HG03025 (cell line): Measurements from ENCODE around the gene LAMC3.

Source experiments
- ATAC-seq: cut with Tn5 transposase; IDR thresholded peaks from one replicate; pipeline ENCODE4 v1.9.1; 2021; ENCODE audit warnings: mild to moderate bottlenecking, moderate library complexity; ENCODE audit not compliant: unreplicated experiment, low FRiP score

Gene LAMC3

DNA sequence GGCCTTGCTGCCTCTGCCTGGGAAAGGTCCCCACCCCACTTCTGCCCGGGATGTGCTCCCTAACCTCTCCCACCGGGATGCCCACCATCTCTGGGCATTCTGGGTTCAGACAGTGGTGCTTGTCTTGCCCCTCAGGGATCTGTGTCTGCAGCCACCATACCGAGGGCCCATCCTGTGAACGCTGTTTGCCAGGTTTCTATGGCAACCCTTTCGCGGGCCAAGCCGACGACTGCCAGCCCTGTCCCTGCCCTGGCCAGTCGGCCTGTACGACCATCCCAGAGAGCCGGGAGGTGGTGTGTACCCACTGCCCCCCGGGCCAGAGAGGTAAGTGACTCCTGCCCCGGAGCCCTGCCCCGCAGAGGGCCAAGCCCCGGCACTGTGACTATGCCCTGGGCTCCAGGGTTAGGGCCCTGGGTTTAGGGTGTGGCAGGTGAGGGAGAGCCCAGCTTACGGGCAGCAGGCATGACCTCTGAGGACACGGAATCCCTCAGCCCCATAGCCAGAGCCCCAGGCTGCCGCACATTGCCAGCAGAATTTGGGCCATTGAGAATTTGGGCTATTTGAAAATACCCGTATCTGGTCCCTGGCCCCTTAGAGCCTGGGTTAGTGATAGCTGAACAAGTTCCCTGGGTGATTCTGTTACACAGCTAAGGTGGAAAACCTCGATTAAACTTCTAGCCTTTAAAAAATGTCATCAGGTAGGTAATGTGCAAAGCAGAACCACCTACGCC, 52.1 kb downstream of the LAMC3 start:
- ATAC-seq: no peak

DNA sequence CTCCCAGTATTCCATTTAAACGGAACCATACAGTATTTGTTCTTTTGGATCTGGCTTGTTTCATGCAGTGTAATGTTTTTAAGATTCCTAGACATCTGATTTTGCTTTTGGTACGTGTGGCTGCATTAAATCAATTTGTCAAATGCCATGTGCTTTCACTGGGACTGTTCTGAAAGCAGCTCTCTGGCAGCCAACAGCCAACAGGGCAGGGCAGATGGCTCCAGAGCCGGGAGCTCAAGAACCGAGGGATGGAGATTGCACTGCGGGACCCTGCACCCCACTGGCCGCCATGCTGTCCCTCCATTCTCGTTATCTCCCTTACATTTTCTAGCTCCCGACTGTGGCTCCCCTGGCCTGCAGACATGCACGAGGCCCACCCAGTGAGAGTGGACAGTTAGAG, 54.0 kb downstream of the LAMC3 start:
- ATAC-seq: no peak

DNA sequence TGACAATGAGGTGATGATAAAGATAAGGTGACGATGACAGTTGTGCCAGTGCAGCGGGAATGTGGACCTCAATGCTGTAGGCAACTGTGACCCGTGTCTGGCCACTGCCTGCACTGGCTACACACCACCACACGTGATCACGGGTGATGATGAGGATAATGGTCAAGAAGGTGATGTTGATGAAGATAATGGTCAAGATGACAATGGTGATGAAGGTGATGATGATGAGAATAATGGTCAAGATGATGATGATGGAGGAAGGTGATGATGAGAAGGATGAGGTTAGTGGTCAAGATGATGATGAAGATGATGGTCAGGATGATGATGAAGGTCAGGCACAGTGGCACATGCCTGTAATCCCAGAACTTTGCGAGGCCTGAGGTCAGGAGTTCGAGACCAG, 56.6 kb downstream of the LAMC3 start:
- ATAC-seq: no peak

DNA sequence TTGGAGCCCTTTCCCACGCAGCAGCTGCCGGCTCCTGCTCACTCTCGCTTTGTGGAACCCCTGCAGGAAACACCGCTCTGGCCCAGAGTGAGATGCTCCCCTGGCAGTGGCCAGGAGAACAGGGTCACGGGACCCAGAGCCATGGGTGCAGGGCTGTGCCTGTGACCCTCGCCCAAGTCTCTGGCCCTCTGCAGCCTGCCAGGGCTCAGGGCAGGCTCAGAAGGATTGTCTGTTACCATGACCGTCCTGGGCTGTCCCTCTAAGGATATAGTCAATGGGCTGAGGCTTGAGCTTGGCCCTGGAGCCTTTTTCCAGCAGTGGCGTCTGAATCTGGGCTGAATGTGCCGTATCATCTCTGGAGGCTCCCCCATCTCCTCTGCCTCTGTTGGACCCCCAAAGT, 58.7 kb downstream of the LAMC3 start:
- no peak for ATAC-seq

DNA sequence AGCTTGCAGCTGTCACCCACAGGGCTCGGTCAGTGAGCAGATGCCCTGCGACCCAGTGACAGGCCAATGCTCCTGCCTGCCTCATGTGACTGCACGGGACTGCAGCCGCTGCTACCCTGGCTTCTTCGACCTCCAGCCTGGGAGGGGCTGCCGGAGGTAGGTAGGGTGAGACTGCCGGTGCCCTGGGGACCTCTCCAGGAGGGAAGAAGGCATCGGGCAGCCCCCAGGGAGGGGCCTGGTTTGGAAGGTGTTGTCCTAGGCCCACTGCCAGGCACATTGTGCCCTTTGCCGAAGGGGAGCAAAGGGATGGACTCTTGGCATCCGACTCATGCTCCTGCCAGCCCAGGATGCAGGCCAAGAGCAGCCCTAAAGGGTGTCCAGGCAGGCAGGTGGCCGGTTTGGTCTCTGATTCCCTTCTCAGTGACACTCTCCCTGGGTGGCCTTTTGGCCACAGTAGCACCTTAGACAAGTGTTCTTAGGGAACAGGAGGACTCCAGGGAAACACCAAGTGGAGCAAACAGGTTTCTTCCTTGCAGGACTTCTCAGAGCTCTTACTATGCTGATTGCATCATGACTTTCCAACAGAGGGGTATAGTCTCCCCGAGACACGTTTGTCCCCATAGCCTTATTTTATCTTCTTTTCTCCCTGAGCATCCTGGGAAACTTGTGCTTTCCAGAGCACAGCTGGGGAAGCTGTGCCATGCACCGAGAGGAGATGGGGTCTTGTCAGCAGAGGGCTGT, 59.3 kb downstream of the LAMC3 start:
- no peak for ATAC-seq

DNA sequence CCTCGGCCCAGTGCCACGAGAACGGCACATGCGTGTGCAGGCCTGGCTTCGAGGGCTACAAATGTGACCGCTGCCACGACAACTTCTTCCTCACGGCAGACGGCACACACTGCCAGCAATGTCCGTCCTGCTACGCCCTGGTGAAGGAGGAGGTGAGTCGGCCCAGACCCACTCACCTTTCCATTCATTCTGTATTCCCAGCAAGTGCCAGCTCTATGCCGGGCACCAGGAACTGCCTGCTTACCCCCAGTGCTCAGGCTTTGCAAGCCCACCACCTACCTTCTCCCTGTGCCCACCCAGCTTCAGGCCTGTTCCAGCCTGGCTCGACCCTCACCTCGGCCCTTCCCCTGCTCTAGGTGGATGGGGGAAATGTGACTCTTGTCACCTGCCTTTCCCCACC, 60.7 kb downstream of the LAMC3 start:
- no peak for ATAC-seq

DNA sequence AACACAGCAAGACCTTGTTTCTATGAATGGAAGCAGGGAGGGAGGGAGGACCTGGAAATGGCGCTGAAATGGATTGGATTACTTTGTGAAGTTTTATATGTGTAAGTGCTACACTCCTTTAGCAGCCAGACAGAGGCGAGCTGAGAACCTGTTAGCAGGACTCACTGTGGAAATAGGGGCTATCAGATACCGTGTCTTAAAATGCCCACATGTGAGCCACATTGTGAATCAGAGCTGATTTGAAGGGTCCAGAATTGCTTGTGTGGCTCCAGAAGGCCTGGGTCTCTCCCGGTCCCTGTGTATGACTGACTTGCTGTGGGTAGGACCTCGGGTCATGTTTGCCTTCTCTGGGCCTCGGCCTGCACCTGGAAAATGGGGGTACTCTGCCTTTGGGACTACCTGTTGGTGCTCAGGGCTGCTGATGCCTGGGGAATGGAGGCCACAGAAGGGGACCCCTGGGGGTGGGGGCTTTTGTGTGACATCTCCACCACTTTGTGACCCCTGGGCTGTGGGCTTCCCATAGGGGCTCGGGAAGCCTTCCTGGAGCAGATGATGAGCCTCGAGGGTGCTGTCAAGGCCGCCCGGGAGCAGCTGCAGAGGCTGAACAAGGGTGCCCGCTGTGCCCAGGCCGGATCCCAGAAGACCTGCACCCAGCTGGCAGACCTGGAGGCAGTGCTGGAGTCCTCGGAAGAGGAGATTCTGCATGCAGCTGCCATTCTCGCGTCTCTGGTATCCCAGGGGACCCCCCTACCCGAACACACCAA, 63.3 kb downstream of the LAMC3 start:
- ATAC-seq: no peak

DNA sequence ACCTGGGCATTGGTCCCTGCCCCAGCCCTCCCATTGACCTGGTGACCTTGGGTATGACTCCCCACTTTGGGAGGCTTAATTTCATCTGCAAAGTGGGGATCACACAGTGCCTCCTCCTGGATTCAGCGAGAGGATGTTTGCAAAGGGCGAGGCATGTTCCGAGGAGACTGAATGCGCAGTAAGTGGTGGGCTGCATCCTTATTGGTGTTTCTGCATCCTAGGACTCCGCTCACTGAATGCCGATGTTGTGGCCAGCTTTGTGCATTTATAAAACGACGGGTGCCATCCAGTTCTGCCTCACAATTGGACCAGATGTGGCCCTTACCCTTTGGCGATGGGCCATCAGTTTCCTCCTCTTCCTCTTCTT, 63.9 kb downstream of the LAMC3 start:
- ATAC-seq: no peak

DNA sequence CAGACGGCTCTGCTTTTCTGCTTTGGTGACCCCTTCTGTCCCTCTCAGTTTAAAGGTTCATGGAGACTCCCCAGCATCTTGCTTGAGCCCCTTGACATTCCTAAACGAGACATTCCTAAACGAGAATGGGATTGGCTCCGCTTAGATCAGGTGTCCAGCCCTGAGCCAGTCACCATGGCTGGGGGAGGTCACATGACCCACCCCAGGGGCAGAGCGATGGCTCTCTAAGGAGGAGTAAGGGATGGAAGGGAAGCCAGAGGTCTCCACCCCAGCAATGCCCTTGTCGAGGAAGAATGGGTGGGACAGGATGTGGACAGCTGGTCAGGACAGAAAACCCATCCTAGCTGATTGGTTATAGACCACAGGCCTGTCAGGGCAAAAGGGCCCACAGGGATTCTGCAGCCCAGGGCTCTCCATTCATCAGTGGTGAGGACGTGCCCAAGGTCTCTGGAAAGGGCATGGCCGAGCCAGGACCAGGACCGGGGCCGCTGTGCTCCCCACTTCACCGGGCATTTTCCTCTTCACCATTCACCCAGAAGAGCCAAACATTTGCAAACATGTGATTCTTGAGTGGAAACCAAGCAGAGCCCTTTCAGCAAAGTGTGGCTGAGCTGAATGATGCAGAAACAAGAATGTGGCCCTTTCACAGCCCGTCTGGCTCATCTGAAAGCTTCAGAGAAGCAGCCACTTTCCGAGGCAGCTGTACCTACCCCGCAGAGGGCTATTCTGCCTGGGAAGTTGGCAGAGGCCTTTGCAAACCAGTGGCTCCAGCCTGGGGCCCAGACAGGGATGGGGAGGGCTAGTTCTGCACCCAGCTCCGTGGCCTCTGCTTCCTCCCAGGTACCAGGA, 67.6 kb downstream of the LAMC3 start:
- no peak for ATAC-seq

DNA sequence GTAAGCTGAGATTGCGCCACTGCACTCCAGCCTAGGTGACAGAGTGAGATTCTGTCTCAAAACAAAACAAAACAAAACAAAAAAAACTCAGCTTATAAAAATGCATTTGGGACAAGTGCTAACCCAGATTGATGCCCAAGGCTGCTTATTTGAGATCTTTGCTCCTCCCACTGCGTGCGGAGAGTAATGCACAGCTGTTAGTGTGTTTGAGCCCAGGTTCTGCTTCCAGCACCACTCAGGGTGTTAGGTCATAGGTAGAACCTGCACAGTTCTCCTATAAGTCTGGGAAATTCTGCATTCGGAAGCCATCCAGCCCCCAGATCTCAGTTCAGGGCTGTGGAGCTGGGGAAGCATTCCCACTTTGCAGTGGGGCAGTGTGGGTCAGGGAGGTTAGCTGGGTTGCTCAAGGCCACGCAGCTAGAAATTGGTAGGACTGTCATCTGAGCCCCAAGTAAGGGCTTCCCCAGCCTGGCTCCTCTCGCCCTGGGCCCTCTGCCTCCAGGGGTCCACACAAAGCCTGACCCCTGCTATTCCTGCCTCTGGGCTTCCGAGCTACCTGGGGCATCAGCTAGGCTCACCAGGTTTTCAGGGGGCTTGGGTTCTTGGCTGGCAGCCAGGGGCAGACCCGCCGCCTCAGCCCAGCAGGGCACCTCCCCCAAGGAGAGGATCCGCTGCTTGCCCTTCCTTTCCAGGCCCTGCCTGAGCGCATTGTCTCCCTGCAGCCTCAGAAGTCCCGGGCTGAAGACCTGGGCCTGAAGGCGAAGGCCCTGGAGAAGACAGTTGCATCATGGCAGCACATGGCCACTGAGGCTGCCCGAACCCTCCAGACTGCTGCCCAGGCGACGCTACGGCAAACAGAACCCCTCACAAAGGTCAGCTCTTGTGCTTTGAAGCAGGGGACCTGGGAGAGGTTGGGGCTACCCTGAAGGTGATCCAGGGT, 69.7 kb downstream of the LAMC3 start:
- ATAC-seq: no peak

DNA sequence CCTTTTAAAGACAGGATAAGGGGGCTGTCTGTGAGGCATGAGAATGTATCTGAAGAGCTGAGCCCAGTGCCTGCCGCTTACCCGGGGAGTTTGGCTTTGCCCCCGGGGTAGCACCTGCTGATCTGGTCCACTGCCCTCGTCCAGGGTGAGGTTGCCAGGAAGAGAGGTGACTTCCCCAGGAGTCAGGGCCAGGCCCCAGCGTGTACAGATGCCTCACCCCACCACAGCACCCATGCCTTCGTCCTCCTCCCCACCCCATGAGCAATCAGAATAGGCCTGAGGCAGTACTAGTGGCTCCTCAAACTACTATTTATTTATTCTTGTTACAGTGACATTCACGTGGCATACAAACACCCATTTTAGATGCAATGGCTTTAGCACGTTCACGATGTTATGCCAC, 71.6 kb downstream of the LAMC3 start:
- ATAC-seq: no peak

DNA sequence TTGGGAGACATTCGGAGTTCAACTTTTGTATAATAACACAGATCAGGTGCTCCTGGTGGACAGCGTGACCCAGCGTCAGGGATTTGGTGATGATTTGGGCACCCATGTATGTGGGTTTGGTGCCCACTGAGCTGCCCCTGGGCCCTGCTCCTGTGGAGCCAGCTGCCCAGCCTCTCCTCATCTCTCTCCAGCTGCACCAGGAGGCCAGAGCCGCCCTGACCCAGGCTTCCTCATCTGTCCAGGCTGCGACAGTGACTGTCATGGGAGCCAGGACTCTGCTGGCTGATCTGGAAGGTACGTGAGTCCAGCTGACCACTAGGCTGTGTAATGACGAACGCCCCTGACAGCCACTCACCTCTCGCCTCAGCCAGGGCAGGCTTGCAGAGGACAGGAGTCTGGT, 72.9 kb downstream of the LAMC3 start:
- no peak for ATAC-seq

DNA sequence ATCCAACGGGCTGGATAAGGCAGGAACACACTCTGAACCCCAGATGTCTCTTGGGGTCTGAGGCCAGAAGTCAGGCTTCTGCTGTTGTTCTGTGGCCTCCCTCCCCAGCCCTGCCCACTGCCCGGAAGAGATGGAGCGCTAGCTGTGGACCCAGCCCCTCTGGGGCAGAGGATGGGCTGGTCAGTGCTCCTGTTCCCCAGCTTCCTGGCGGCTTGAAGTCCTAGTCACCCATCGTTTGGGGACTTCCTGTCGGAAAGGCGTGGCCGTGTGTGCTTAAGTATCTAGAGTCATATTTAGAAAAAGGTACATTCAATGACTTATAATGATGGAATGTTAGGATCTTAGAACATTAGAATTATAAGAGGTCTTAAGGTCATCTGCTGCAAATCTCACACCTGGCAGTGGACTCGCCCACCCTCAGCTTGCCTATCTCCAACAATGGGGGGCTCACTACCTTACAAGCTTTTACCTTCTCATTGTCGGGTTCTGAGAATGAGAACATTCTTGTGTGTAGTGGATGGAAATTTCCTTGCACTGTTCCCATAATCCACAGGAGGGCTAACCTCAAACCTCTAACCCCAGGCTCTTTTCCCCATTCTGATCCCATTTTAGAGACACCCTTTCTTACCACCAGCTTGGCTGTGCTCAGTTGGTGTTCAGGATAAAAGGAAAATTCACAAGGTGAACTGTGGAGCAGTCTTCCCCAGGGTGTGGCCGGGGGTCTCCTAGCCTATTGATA, 74.0 kb downstream of the LAMC3 start:
- no peak for ATAC-seq

DNA sequence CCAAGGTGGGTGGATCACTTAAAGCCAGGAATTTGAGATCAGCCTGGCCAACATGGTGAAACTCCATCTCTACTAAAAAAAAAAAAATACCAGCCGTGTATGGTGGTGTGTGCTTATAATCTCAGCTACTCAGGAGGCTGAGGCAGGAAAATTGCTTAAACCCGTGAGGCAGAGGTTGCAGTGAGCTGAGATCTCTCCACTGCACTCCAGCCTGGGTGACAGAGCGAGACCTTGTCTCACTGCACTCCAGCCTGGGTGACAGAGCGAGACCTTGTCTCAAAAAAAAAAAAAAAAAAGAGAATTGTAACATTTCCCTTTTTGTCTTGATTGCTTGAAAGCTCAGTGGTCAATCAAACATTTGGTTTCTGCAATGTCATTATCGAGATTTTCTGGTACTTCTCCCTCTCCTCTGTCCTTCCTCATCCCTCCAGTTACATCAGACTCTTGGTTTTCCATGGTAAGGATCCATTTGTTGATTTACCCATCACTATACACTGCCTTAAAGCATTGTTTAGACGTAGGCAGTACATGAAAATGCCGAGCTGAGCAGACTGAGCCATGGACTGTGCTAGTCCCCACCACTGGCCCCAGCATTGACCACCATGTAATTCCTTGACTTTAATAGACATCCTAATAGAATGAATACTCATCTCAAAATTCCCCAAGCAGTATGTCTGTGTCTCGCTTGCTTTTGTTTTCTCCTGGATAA, 75.8 kb downstream of the LAMC3 start:
- no peak for ATAC-seq

DNA sequence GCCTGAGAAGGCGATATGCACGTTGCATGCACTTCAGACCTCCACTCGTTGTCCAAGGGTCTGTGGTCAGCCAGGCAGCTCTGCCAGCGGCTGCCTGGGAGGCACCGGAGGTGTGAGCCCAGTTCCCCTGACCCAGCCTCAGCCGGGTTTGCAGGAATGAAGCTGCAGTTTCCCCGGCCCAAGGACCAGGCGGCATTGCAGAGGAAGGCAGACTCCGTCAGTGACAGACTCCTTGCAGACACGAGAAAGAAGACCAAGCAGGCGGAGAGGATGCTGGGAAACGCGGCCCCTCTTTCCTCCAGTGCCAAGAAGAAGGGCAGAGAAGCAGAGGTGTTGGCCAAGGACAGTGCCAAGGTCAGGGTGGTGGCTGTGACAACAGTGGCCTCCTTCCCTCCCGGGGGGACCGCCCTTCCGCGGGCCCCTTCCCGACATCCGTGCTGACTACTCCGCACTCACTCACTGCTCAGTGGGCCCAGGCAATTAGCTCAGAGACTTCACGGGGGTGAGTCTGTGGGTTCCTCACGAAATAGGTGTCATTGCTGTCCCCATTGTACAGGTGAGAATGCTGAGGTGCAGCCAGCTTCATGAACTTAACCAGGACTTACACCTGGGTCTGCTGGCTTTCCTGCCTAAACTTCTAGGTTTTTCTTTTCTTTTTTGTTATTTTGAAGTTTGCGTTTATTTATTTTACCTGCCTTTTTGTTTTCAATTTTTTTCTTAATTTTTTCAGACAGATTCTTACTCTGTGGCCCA, 76.6 kb downstream of the LAMC3 start:
- ATAC-seq: no peak

DNA sequence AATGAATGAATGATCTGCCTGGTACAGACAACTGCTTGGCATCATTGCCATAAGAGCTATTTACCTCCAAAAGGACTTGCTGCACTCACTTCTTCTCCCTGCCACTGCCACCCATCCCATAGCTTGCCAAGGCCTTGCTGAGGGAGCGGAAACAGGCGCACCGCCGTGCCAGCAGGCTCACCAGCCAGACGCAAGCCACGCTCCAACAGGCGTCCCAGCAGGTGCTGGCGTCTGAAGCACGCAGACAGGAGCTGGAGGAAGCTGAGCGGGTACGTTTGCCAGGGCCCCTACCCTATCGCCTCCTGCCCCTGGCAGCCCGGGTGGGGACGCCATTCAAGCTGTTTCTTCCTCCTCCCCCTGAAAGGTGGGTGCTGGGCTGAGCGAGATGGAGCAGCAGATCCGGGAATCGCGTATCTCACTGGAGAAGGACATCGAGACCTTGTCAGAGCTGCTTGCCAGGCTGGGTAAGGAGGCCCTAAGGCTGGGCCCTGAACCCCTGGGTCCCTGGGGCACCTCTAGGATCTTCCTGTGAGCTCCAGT, 78.5 kb downstream of the LAMC3 start:
- ATAC-seq: no peak

DNA sequence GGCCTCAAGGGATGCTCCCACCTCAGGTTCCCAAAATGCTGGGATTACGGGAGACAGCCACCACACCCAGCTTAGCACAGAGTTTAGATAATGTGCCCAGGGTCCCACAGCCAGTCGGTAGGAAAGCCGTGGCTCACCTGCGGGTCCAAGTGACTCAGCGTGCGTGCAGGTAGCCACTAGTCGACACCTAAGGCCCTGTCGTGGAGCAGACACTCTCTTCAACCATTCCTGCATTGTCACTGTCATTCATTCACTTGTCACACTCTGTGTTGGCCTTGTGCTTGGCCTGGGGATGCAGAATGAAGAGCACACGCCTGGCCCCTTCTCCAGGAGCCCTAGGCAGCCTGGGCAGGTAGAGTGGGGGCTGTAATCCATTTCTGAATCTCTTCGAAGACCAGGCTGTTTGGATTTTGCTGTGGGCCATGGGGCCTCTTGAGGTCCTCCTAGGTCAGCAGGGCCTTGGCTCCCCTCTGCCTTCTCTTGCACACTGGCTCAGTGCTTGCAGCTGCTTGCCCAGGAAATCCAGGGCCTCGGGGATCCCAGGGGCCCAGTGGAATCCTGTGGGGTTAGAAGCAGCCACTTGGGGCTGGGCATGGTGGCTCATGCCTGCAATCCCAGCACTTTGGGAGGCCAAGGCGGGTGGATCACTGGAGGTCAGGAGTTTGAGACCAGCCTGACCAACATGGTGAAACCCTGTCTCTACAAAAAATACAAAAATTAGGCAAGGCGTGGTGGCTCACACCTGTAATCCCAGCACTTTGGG, 81.2 kb downstream of the LAMC3 start:
- ATAC-seq: no peak
